RCC 7860 (cell line): Measurements from ENCODE around the gene DSCAM.
A peak's percentile ranks its signal among the peaks of the same experiment; 100 is the strongest.

ENCODE experiments used
- DNase-seq: peaks from one replicate; pipeline ENCODE4 v3.0.0-alpha.2; 2015; ENCODE audit warnings: low spot score
- FAIRE-seq: peaks from 2 replicates; lab custom pipeline; 2012; peaks lifted over from hg19 to GRCh38; lab: Jason Lieb, UNC

DSCAM gene

DNA sequence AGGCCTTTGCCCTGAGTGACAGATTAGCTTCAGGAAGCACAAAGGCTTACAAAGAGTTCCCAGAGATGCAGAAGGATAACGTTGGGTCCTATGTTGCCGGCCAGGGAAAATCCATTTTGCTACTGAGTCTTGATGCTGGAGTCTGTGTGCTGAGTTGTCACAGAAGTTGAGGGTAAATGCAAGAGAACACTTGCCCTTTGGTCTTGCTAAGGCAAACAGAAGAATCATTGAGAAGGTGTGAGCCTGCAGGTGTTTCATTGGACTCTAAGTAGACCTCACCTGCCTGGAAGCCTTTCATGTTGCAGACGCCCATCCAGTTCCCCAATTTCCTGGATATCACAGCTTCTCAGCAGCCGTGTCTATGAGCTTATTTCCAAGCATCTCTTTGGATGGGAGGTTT, 874.5 kb downstream of the DSCAM start:
- no peak for FAIRE-seq

DNA sequence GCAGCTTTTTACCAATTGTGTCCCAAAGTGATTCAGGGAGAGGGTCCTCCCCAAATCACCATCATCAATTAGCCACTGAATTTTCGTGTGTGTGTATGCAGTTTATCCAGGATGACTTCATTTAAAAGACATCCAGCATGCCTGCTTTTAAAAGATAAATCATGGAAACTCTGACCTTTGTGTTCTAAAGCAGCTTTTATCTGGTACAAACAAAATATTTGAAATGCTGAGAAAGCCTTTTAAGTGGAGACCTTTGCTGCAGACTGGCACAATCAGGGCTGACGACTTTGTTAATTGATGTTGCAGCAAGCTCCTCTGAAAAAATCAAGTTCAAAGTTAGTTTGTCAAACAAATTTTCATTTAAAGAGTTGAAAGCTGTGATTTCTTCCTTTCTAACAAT, 875.0 kb downstream of the DSCAM start:
- no peak for DNase-seq
- no peak for FAIRE-seq

More for the DNA sequence above, 874.5 kb downstream of the DSCAM start:
- no peak for DNase-seq

DNA sequence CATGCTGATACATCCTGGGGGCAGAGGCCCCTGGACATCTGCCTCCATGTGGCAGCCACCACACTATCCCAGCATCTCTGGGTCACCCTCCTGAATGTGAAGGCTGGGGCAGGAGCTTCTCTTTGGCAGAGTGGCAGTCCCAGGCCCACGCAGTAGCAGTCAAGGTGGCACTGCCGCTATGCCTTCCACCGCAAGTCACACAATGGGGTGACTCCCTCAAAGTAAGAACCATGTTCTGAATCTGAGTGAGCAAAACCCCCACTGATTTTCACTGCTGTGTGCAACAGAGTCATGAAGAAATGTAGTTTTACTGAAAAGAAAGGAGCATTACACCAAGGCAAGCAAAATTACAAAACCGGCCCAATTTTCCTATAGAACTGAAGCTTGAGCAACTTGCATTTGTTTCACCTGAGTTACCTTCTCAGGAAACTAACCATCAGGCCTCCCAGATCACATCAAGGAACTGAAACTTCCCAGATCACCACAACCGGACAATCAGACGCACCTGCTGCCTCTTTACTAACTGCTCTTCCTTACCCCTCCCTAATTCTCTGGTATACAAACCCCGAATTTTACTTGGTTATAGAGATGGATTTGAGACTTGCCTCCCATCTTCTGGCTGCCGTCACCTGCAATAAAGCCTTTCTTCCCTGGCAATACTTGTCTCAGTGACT, 877.1 kb downstream of the DSCAM start:
- no peak for FAIRE-seq
- DNase-seq: no peak

DNA sequence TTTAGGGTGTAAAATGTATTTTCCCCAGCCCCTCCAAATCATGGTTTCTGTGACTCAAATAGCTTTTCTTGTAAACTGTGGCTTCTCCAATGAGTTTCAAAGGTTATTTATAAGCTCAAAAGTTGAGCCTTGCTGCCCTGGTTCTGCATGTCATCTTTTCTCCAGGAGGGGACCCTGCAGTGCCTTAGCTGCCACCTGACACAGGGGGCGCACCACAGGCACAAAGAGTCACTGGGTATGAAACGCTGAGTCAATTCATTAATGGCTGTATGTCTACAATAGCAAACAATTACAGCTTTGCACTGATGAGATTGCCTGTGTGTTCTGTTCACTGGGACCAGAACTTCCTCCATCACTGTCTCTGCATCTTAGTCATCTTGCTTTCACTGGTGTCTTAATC, 878.9 kb downstream of the DSCAM start:
- FAIRE-seq: no peak
- DNase-seq: no peak

DNA sequence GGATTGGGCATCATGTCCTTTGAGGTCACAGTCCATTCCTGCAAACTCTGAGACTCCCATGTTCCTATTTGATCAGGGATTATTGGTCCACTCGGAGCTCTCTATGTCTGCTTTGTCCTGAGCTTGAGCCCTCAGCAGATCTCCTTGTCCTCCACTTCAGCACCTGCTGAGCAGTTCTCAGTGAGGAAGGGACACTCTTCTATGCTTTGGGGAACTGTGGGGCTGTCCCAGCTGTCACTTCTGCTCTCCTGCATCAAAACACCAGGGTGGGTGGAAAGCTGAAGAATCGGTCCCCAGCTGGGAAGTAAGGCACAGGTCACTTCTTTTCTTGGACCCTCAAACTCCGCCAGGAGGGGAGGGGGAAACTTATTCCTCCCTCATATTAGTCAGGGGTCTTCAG, 880.2 kb downstream of the DSCAM start:
- FAIRE-seq (no peak), DNase-seq (no peak)

DNA sequence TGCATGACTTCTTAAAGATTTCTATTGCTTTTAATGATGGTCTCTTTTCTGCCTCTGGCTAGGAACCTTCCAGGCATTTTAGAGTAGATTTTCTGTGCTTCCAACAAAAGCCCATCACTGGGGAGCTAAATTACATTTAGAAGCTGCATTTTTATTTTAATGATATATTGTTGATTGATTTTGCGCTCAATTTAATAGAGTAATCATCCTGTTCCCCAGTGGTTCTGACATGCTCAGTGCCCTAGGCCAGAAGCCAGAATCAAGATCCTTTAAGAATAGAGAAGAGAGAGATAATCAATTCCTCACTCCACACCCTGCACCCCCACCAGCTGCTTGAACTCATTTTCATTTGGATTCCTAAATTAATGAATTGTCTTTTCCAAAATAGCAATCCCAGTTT, 881.9 kb downstream of the DSCAM start:
- DNase-seq (no peak), FAIRE-seq (no peak)

DNA sequence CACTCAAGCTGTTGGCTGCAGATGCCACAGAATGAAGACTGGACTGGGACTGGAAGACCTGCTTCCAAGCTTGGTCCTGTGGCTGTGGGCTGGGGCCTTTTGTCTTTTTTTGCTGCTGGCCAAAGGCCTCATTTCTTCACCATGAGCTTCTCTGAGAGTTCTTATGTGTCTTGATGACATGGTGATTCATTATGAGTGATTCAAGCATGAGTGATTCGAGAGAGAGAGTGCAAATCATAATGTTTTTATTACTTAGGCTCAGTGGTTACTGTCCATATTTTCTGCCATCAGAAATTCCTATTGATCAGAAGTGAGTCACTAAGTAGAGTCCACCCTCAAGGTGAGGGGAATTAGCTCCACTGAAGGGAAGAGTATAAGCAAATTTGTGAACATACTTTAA, 885.7 kb downstream of the DSCAM start:
- peak; percentile 12 for DNase-seq
- FAIRE-seq: no peak
